ENCODE measurements around the gene KLHL40. TPM values are rescaled to one million over a fixed set of nuclear protein-coding genes. Genes with fewer than 3 reads are reported as not detected.

KLHL40 gene
- total RNA-seq, 1 experiment from 2014 or later, result not detected

GRCh38 chr3:42685891-42686820 is 819 bp downstream of the KLHL40 start:
- no peaks in the 10 kb centered on the region for H3K9me3 ChIP-seq (ENCODE audit: low read depth, low read length, poor library complexity, severe bottlenecking)
- CTCF ChIA-PET, result no interaction called here
- BruUV-seq (replicated peaks), result no TSS peak
- no peak for DNase-seq (ENCODE audit: low spot score)
- H3K36me3 ChIP-seq (ENCODE audit: insufficient read depth, low read length, poor library complexity, severe bottlenecking), result no peaks in the 10 kb centered on the region
- H3K27ac ChIP-seq (ENCODE audit: low read depth, low read length, poor library complexity, severe bottlenecking), result no peak overlapping the region
- no peaks in the 10 kb centered on the region for H3K4me1 ChIP-seq (ENCODE audit: insufficient read depth, low read length, poor library complexity, severe bottlenecking)
- POLR2A ChIA-PET (ENCODE audit: low non-redundant PET), result no interaction called here
- no peak for TF ChIP-seq CTCF (conservative IDR thresholded peaks at IDR 0.05; ENCODE audit: low read depth, low read length)
- no peak for TF ChIP-seq EZH2 (IDR thresholded peaks at IDR 0.05; ENCODE audit: borderline replicate concordance, low read depth, low read length, poor library complexity, severe bottlenecking)
- H3K27me3 ChIP-seq (replicated peaks; ENCODE audit: insufficient read depth, low read depth, low read length, poor library complexity), result no peaks in the 10 kb centered on the region
- intact Hi-C loops (cut with micrococcal nuclease; ENCODE audit: unreplicated experiment), result no loop called here
- no peak overlapping the region for H3K4me3 ChIP-seq (ENCODE audit: low read depth, low read length, poor library complexity, severe bottlenecking)

- POLR2A ChIA-PET (ENCODE audit: low non-redundant PET), result no interaction called here
- Histone ChIP-seq H3K4me3 (ENCODE audit: low read depth, low read length, poor library complexity, severe bottlenecking) (no peak overlapping the region), H3K27me3 (replicated peaks; ENCODE audit: insufficient read depth, low read depth, low read length, poor library complexity) (no peaks in the 10 kb centered on the region)
Observed at GRCh38 chr3:42686832-42687650, 1.7 kb downstream of the KLHL40 start.

GRCh38 chr3:42688016-42688415 is 2.7 kb downstream of the KLHL40 start:
- Histone ChIP-seq H3K4me1 (ENCODE audit: insufficient read depth, low read length, poor library complexity, severe bottlenecking) (no peaks in the 10 kb centered on the region), H3K4me3 (ENCODE audit: low read depth, low read length, poor library complexity, severe bottlenecking) (no peak overlapping the region), H3K27ac (ENCODE audit: low read depth, low read length, poor library complexity, severe bottlenecking) (no peak overlapping the region), H3K9me3 (ENCODE audit: low read depth, low read length, poor library complexity, severe bottlenecking) (no peaks in the 10 kb centered on the region), H3K27me3 (replicated peaks; ENCODE audit: insufficient read depth, low read depth, low read length, poor library complexity) (no peaks in the 10 kb centered on the region), H3K36me3 (ENCODE audit: insufficient read depth, low read length, poor library complexity, severe bottlenecking) (no peaks in the 10 kb centered on the region)
- POLR2A ChIA-PET (ENCODE audit: low non-redundant PET), result no interaction called here
- CTCF ChIA-PET, result no interaction called here
- no peak for DNase-seq (ENCODE audit: low spot score)
- no peak for TF ChIP-seq CTCF (conservative IDR thresholded peaks at IDR 0.05; ENCODE audit: low read depth, low read length)
- TF ChIP-seq EZH2 (IDR thresholded peaks at IDR 0.05; ENCODE audit: borderline replicate concordance, low read depth, low read length, poor library complexity, severe bottlenecking), result no peak
- intact Hi-C loops (cut with micrococcal nuclease; ENCODE audit: unreplicated experiment), result no loop called here
- BruUV-seq (replicated peaks), result no TSS peak

More at GRCh38 chr3:42686832-42687650, 1.7 kb downstream of the KLHL40 start:
- Histone ChIP-seq H3K4me1 (ENCODE audit: insufficient read depth, low read length, poor library complexity, severe bottlenecking) (no peaks in the 10 kb centered on the region), H3K36me3 (ENCODE audit: insufficient read depth, low read length, poor library complexity, severe bottlenecking) (no peaks in the 10 kb centered on the region), H3K27ac (ENCODE audit: low read depth, low read length, poor library complexity, severe bottlenecking) (no peak overlapping the region), H3K9me3 (ENCODE audit: low read depth, low read length, poor library complexity, severe bottlenecking) (no peaks in the 10 kb centered on the region)
- DNase-seq (ENCODE audit: low spot score), result no peak
- CTCF ChIA-PET, result no interaction called here
- TF ChIP-seq CTCF (conservative IDR thresholded peaks at IDR 0.05; ENCODE audit: low read depth, low read length), result no peak
- TF ChIP-seq EZH2 (IDR thresholded peaks at IDR 0.05; ENCODE audit: borderline replicate concordance, low read depth, low read length, poor library complexity, severe bottlenecking), result no peak
- intact Hi-C loops (cut with micrococcal nuclease; ENCODE audit: unreplicated experiment), result no loop called here
- BruUV-seq (replicated peaks), result no TSS peak
